Uterine smooth muscle cell (primary cell): Measurements from ENCODE around the gene MED10. TPM values are rescaled to one million over a fixed set of nuclear protein-coding genes. Genes with fewer than 3 reads are reported as not detected.

Source experiments
- total RNA-seq: library from RNA; depleted of rRNA; stranded (reverse); fragments of >200 nt; gene quantifications from 2 replicates; pipeline ENCODE4 v1.2.3, GENCODE V29; 2014

Gene MED10
- 13.3 and 17.7 TPM in 2 replicates for total RNA-seq

GRCh38 chr5:6377905-6378765, at the start of gene MED10:
MED10 (minus strand) TSS chr5:6378547; CDS start chr5:6378483, 64 bp downstream.

Other genes starting within 250 kb of the MED10 start
- 0.11 and 0.37 TPM in 2 replicates for gene UBE2QL1, start 70.3 kb upstream of the MED10 start, total RNA-seq